Uterus (tissue), 4 donors: ENCODE results near the gene SDHAF2. TPM values are rescaled to one million over a fixed set of nuclear protein-coding genes. Genes with fewer than 3 reads are reported as not detected.

ENCODE experiments used
- DNase-seq, 2 donors: peaks; one replicate each; pipeline ENCODE4 v3.0.0-alpha.2; 2019 to 2020
- H3K27ac ChIP-seq, 2 donors: fragments of 200-600 bp; sonication (generic); 1 replicate in 1 of 2; 2 replicates in 1 of 2; pipeline ENCODE4 v1.5.1; 2016 to 2018
- H3K27me3 ChIP-seq, 2 donors: fragments of 200-600 bp; sonication (generic); one replicate each; pipeline ENCODE4 v1.5.1; 2018 to 2019; ENCODE audit warnings: control low read depth in 1 of 2
- H3K36me3 ChIP-seq, 2 donors: fragments of 200-600 bp; sonication (generic); one replicate each; pipeline ENCODE4 v1.5.1; 2019; ENCODE audit warnings: control low read depth in 1 of 2
- H3K4me1 ChIP-seq, 2 donors: fragments of 200-600 bp; sonication (generic); one replicate each; pipeline ENCODE4 v1.5.1; 2018 to 2019; ENCODE audit warnings: control low read depth in 1 of 2
- H3K4me3 ChIP-seq, 2 donors: fragments of 200-600 bp; sonication (generic); 1 replicate in 1 of 2; 2 replicates in 1 of 2; pipeline ENCODE4 v1.5.1; 2018 to 2019; ENCODE audit warnings: mild to moderate bottlenecking in 1 of 2
- H3K9me3 ChIP-seq, 2 donors: fragments of 200-600 bp; sonication (generic); one replicate each; pipeline ENCODE4 v1.5.1; 2019; ENCODE audit warnings: control low read depth in 1 of 2
- CTCF ChIP-seq, 4 experiments: fragments of 200-600 bp in 2 of 4; fragments of 450-650 bp in 2 of 4; sonication (generic) in 2 of 4; IDR thresholded peaks; one replicate each; pipeline ENCODE4 v1.5.1; 2016 to 2019; ENCODE audit warnings: antibody characterized with exemption in 4 of 4, mild to moderate bottlenecking in 2 of 4, moderate library complexity in 1 of 4
- POLR2A ChIP-seq, 2 donors: fragments of 450-650 bp; IDR thresholded peaks; one replicate each; pipeline ENCODE4 v1.6.1; 2016; ENCODE audit warnings: antibody characterized with exemption in 2 of 2, mild to moderate bottlenecking in 1 of 2, moderate library complexity in 1 of 2
- intact Hi-C: fragments of 100-400 bp; cut with DNase I; formaldehyde crosslinking; loops from one replicate; pipeline ENCODE4 v1.15.1; 2023; ENCODE audit warnings: low total_unique reads
- small RNA-seq: library from RNA; depleted of rRNA; stranded (forward); fragments of <200 nt; gene quantifications from one replicate; pipeline ENCODE3, GENCODE V24; 2016
- total RNA-seq, 4 donors: library from RNA; depleted of rRNA in 3 of 4; stranded (reverse); fragments of >200 nt in 3 of 4; gene quantifications; one replicate each; pipeline versions ENCODE4 v1.1.0 to v1.2.4, GENCODE V29; 2014 to 2023
- donor health status: DM: yes; HTN: yes; CAD: no.

The SDHAF2 gene
- total RNA-seq, 4 donors from 2014 or later, result 2.8 to 43.9 (median 16.1) TPM

- no peak overlapping the region for H3K27ac ChIP-seq
- TF ChIP-seq POLR2A (IDR thresholded peaks at IDR 0.05) (no peak), CTCF (IDR thresholded peaks at IDR 0.05) (no peak)
- H3K9me3 ChIP-seq, result no peaks in the 10 kb centered on the region
- intact Hi-C loops, result no loop called here
- H3K4me1 ChIP-seq, result no peaks in the 10 kb centered on the region
- H3K4me3 ChIP-seq, result no peak overlapping the region
- H3K27me3 ChIP-seq, result no peaks in the 10 kb centered on the region
- no peaks in the 10 kb centered on the region for H3K36me3 ChIP-seq
- DNase-seq, result no peak
Measured at GRCh38 chr11:61494381-61494961, 64.5 kb downstream of the SDHAF2 start.

- Histone ChIP-seq H3K4me1 (no peaks in the 10 kb centered on the region), H3K27ac (no peak overlapping the region)
- intact Hi-C loops, result no loop called here
Measured at GRCh38 chr11:61495801-61496601, 66.1 kb downstream of the SDHAF2 start.

More at GRCh38 chr11:61495801-61496601, 66.1 kb downstream of the SDHAF2 start:
- Histone ChIP-seq H3K4me3 (no peak overlapping the region), H3K9me3 (no peaks in the 10 kb centered on the region), H3K36me3 (no peaks in the 10 kb centered on the region), H3K27me3 (no peaks in the 10 kb centered on the region)
- no peak for DNase-seq
- TF ChIP-seq CTCF (IDR thresholded peaks at IDR 0.05) (no peak), POLR2A (IDR thresholded peaks at IDR 0.05) (no peak)

Small RNAs within 50 kb of the gene (small RNA-seq; reads per million reads assigned to genes)
- gene RN7SL23P, result not detected

Other genes starting within 250 kb of the SDHAF2 start
- gene PGA3, start 226.6 kb upstream of the SDHAF2 start, total RNA-seq, result 1 to 10 TPM in 2 of 4 donors, under 1 TPM in 1, not detected in 1; 0.35 to 6.5 (median 4.4) TPM
- gene PGA4, start 207.8 kb upstream of the SDHAF2 start, total RNA-seq, result 1 to 10 TPM; 1.0 to 8.7 (median 4.9) TPM
- gene PGA5, start 188.9 kb upstream of the SDHAF2 start, total RNA-seq, result not detected
- 1 to 10 TPM in 2 of 4 donors, under 1 TPM in 2; 0.51 to 6.5 (median 1.2) TPM for gene VWCE, start 134.8 kb upstream of the SDHAF2 start, total RNA-seq
- gene DDB1, start 97.0 kb upstream of the SDHAF2 start, total RNA-seq, result 100 to 1,000 TPM in 3 of 4 donors, 10 to 100 TPM in 1; 87.9 to 231 (median 155) TPM
- gene TKFC, start 96.9 kb upstream of the SDHAF2 start, total RNA-seq, result 10 to 100 TPM in 2 of 4 donors, 1 to 10 TPM in 2; 3.6 to 28.5 (median 11.9) TPM
- 10 to 100 TPM; 11.3 to 43.6 (median 21.2) TPM for gene CYB561A3, start 68.2 kb upstream of the SDHAF2 start, total RNA-seq
- 10 to 100 TPM; 12.0 to 81.5 (median 20.9) TPM for gene TMEM138, start 67.8 kb upstream of the SDHAF2 start, total RNA-seq
- 10 to 100 TPM in 3 of 4 donors, 1 to 10 TPM in 1; 2.6 to 30.8 (median 17.0) TPM for gene TMEM216, start 37.5 kb upstream of the SDHAF2 start, total RNA-seq
- gene CPSF7, start 149 bp upstream of the SDHAF2 start, total RNA-seq, result 100 to 1,000 TPM in 1 of 4 donors, 10 to 100 TPM in 3; 30.0 to 122 (median 56.5) TPM
- 10 to 100 TPM in 1 of 4 donors, 1 to 10 TPM in 2, under 1 TPM in 1; 0.59 to 39.7 (median 3.1) TPM for gene LRRC10B, start 78.6 kb downstream of the SDHAF2 start, total RNA-seq
- gene SYT7, start 151.0 kb downstream of the SDHAF2 start, total RNA-seq, result 1 to 10 TPM; 2.1 to 10.0 (median 5.9) TPM